GM18508 (cell line): ENCODE data around the gene PLEKHA4.
"Not testable (repeated sequence)": the region's sequence is repeated elsewhere in the genome, so short reads cannot be mapped to it uniquely, and the experiment has no call there.

Source experiments
- ATAC-seq: cut with Tn5 transposase; IDR thresholded peaks from one replicate; pipeline ENCODE4 v1.9.1; 2021; ENCODE audit warnings: moderate number of reproducible peaks; ENCODE audit not compliant: insufficient read depth, unreplicated experiment

Gene PLEKHA4

GRCh38 chr19:48804496-48804895 is 63.9 kb downstream of the PLEKHA4 start:
- no peak for ATAC-seq

- ATAC-seq: no peak
Observed at GRCh38 chr19:48802623-48803022, 65.8 kb downstream of the PLEKHA4 start.

- no peak for ATAC-seq
Observed at GRCh38 chr19:48799358-48800300, 68.8 kb downstream of the PLEKHA4 start.

- no peak for ATAC-seq
Observed at GRCh38 chr19:48798937-48799336, 69.5 kb downstream of the PLEKHA4 start.

GRCh38 chr19:48797103-48797502 is 71.3 kb downstream of the PLEKHA4 start:
- ATAC-seq: no peak

GRCh38 chr19:48796298-48797083 is 71.9 kb downstream of the PLEKHA4 start:
- no peak for ATAC-seq

GRCh38 chr19:48795685-48796070 is 72.7 kb downstream of the PLEKHA4 start:
- ATAC-seq: no peak

- no peak for ATAC-seq
Observed at GRCh38 chr19:48795055-48795684, 73.2 kb downstream of the PLEKHA4 start.

- no peak for ATAC-seq
Observed at GRCh38 chr19:48794291-48794690, 74.1 kb downstream of the PLEKHA4 start.

GRCh38 chr19:48793271-48793670 is 75.1 kb downstream of the PLEKHA4 start:
- no peak for ATAC-seq

- not testable (repeated sequence) for ATAC-seq
Observed at GRCh38 chr19:48787331-48787730, 81.1 kb downstream of the PLEKHA4 start.
